Activated naive CD4-positive, alpha-beta T cell treated with anti-CD3 and anti-CD28 coated beads for 36 hours (primary cell): ENCODE results near the gene HSPA14. TPM values are rescaled to one million over a fixed set of nuclear protein-coding genes. Genes with fewer than 3 reads are reported as not detected.
"Not testable (repeated sequence)": the region's sequence is repeated elsewhere in the genome, so short reads cannot be mapped to it uniquely, and the experiment has no call there.

Source experiments
- CTCF ChIA-PET: fragments of 350-600 bp; sonication (Branson Sonifier 250); formaldehyde crosslinking; loops from one replicate; lab custom pipeline; 2021; ENCODE audit warnings: antibody characterized with exemption; lab: Charles Lee
- DNase-seq: peaks from one replicate; pipeline ENCODE4 v3.0.0-alpha.2; 2020
- H3K27ac Mint-ChIP-seq: one replicate; pipeline ENCODE4 v1.8.0; 2021; ENCODE audit warnings: mild to moderate bottlenecking, mixed read lengths
- H3K27me3 Mint-ChIP-seq: one replicate; pipeline ENCODE4 v1.8.0; 2021; ENCODE audit warnings: low read depth, mixed read lengths
- H3K36me3 Mint-ChIP-seq: one replicate; pipeline ENCODE4 v1.8.0; 2021; ENCODE audit warnings: low read depth, mixed read lengths
- H3K4me1 Mint-ChIP-seq: one replicate; pipeline ENCODE4 v1.8.0; 2021; ENCODE audit warnings: low read depth, mixed read lengths
- H3K4me3 Mint-ChIP-seq: one replicate; pipeline ENCODE4 v1.8.0; 2021; ENCODE audit warnings: mild to moderate bottlenecking, moderate library complexity, mixed read lengths
- H3K9me3 Mint-ChIP-seq: one replicate; pipeline ENCODE4 v1.8.0; 2021; ENCODE audit warnings: mixed read lengths
- intact Hi-C: fragments of 100-400 bp; cut with micrococcal nuclease; formaldehyde crosslinking; loops from one replicate; pipeline ENCODE4 v1.15.1; 2023
- total RNA-seq, 2 experiments: library from RNA; stranded (reverse); gene quantifications; one replicate each; pipeline ENCODE4 v1.2.3, GENCODE V29; 2021

The HSPA14 gene
- total RNA-seq, result 10 to 100 TPM; 28.1 to 29.9 TPM

- H3K4me1 Mint-ChIP-seq, result peaks cover 22% of the 10 kb centered on the region
- CTCF ChIA-PET, result interaction anchor here (0.7 to 3.2 kb wide), 13 partner anchors 66 to 652 kb away, joined by 3 to 11 read pairs (median 4); no protein-coding TSS in a partner anchor
Observed at GRCh38 chr10:14837757-14838581, at the start of gene HSPA14, which contains the start of the genes CDNF and MSANTD7. Gene HSPA14 (plus strand): TSS chr10:14838306. CDS start chr10:14838403, 97 bp downstream. Gene CDNF (minus strand): TSS chr10:14838037. CDS start chr10:14837946, 91 bp downstream. Gene MSANTD7 (plus strand): TSS chr10:14838306. CDS start chr10:14842285, 3,979 bp downstream.

GRCh38 chr10:14798636-14799035 lies 39.5 kb upstream of the HSPA14 start:
- no peak for DNase-seq
- intact Hi-C loops, result no loop called here
- Mint-ChIP-seq H3K4me1 (no peaks in the 10 kb centered on the region), H3K27me3 (no peaks in the 10 kb centered on the region), H3K9me3 (no peaks in the 10 kb centered on the region), H3K27ac (no peak overlapping the region), H3K4me3 (no peak overlapping the region), H3K36me3 (no peaks in the 10 kb centered on the region)
- CTCF ChIA-PET, result interaction anchor here (1.5 kb wide), 1 partner anchor 11 kb away, joined by 3 read pairs; no protein-coding TSS in a partner anchor

More at GRCh38 chr10:14837757-14838581, at the start of gene HSPA14, which contains the start of the genes CDNF and MSANTD7:
- H3K27me3 Mint-ChIP-seq, result no peaks in the 10 kb centered on the region
- H3K9me3 Mint-ChIP-seq, result no peaks in the 10 kb centered on the region
- H3K36me3 Mint-ChIP-seq, result peaks cover 26% of the 10 kb centered on the region
- peak; percentile 99 for DNase-seq
- H3K4me3 Mint-ChIP-seq, result peak within 1 kb of the TSS; percentile 92
- intact Hi-C loops, result loop anchor here (1.0 to 5.0 kb wide), 12 partner anchors 40 to 1051 kb away; partner anchors contain the start of genes DCLRE1C, MEIG1, RPP38 and SUV39H2
- peak within 1 kb of the TSS; percentile 93 for H3K27ac Mint-ChIP-seq

GRCh38 chr10:14800397-14800796 lies 37.7 kb upstream of the HSPA14 start:
- H3K4me3 Mint-ChIP-seq, result no peak overlapping the region
- CTCF ChIA-PET, result interaction anchor here (2.0 kb wide), 1 partner anchor 9 kb away, joined by 4 read pairs; no protein-coding TSS in a partner anchor
- intact Hi-C loops, result no loop called here
- no peaks in the 10 kb centered on the region for H3K36me3 Mint-ChIP-seq
- H3K27me3 Mint-ChIP-seq, result no peaks in the 10 kb centered on the region
- H3K4me1 Mint-ChIP-seq, result no peaks in the 10 kb centered on the region
- H3K9me3 Mint-ChIP-seq, result no peaks in the 10 kb centered on the region
- no peak for DNase-seq
- no peak overlapping the region for H3K27ac Mint-ChIP-seq

- no peak overlapping the region for H3K4me3 Mint-ChIP-seq
- H3K27me3 Mint-ChIP-seq, result no peaks in the 10 kb centered on the region
- H3K4me1 Mint-ChIP-seq, result no peaks in the 10 kb centered on the region
- H3K36me3 Mint-ChIP-seq, result no peaks in the 10 kb centered on the region
- H3K27ac Mint-ChIP-seq, result no peak overlapping the region
- no peaks in the 10 kb centered on the region for H3K9me3 Mint-ChIP-seq
- CTCF ChIA-PET, result interaction anchor here (0.6 kb wide), 1 partner anchor 183 kb away, joined by 4 read pairs; no protein-coding TSS in a partner anchor
- intact Hi-C loops, result no loop called here
- no peak for DNase-seq
Observed at GRCh38 chr10:14801723-14802122, 36.4 kb upstream of the HSPA14 start.

- Mint-ChIP-seq H3K4me3 (no peak overlapping the region), H3K9me3 (no peaks in the 10 kb centered on the region), H3K4me1 (no peaks in the 10 kb centered on the region), H3K27ac (no peak overlapping the region), H3K27me3 (no peaks in the 10 kb centered on the region), H3K36me3 (no peaks in the 10 kb centered on the region)
- CTCF ChIA-PET, result no interaction called here
- no peak for DNase-seq
- intact Hi-C loops, result no loop called here
Observed at GRCh38 chr10:14803827-14804226, 34.3 kb upstream of the HSPA14 start.

GRCh38 chr10:14806318-14806717 lies 31.8 kb upstream of the HSPA14 start:
- Mint-ChIP-seq H3K27me3 (no peaks in the 10 kb centered on the region), H3K36me3 (no peaks in the 10 kb centered on the region), H3K4me1 (peaks cover 8% of the 10 kb centered on the region), H3K9me3 (no peaks in the 10 kb centered on the region), H3K27ac (no peak overlapping the region), H3K4me3 (no peak overlapping the region)
- intact Hi-C loops, result no loop called here
- CTCF ChIA-PET, result no interaction called here
- DNase-seq, result no peak

GRCh38 chr10:14810969-14811953 lies 26.8 kb upstream of the HSPA14 start:
- intact Hi-C loops, result loop anchor here (1.0 to 5.0 kb wide), 4 partner anchors 146 to 209 kb away; no protein-coding TSS in a partner anchor
- CTCF ChIA-PET, result interaction anchor here (0.8 to 3.2 kb wide), 3 partner anchors 12 to 274 kb away, joined by 3 to 13 read pairs (median 8); no protein-coding TSS in a partner anchor
- no peaks in the 10 kb centered on the region for H3K9me3 Mint-ChIP-seq
- H3K36me3 Mint-ChIP-seq, result no peaks in the 10 kb centered on the region
- no peaks in the 10 kb centered on the region for H3K27me3 Mint-ChIP-seq
- H3K4me3 Mint-ChIP-seq, result no peak overlapping the region
- no peak overlapping the region for H3K27ac Mint-ChIP-seq
- peaks cover 24% of the 10 kb centered on the region for H3K4me1 Mint-ChIP-seq
- no peak for DNase-seq

- H3K4me3 Mint-ChIP-seq, result no peak overlapping the region
Observed at GRCh38 chr10:14812271-14812670, 25.8 kb upstream of the HSPA14 start.

GRCh38 chr10:14815681-14816080 lies 22.4 kb upstream of the HSPA14 start:
- no peaks in the 10 kb centered on the region for H3K36me3 Mint-ChIP-seq
- H3K27ac Mint-ChIP-seq, result no peak overlapping the region
- no peak overlapping the region for H3K4me3 Mint-ChIP-seq
- CTCF ChIA-PET, result no interaction called here
- no peak for DNase-seq
- intact Hi-C loops, result no loop called here
- peaks cover 22% of the 10 kb centered on the region for H3K4me1 Mint-ChIP-seq
- no peaks in the 10 kb centered on the region for H3K9me3 Mint-ChIP-seq
- no peaks in the 10 kb centered on the region for H3K27me3 Mint-ChIP-seq

More at GRCh38 chr10:14812271-14812670, 25.8 kb upstream of the HSPA14 start:
- Mint-ChIP-seq H3K27ac (no peak overlapping the region), H3K4me1 (peaks cover 24% of the 10 kb centered on the region), H3K27me3 (no peaks in the 10 kb centered on the region), H3K9me3 (no peaks in the 10 kb centered on the region), H3K36me3 (no peaks in the 10 kb centered on the region)
- intact Hi-C loops, result loop anchor here (5.0 kb wide), 1 partner anchor 210 kb away; no protein-coding TSS in a partner anchor
- no peak for DNase-seq
- CTCF ChIA-PET, result interaction anchor here (3.2 kb wide), 1 partner anchor 11 kb away, joined by 13 read pairs; no protein-coding TSS in a partner anchor

- CTCF ChIA-PET, DNase-seq, H3K36me3 Mint-ChIP-seq, H3K9me3 Mint-ChIP-seq, H3K27me3 Mint-ChIP-seq, H3K27ac Mint-ChIP-seq, intact Hi-C loops, H3K4me3 Mint-ChIP-seq: not testable (repeated sequence)
- peaks cover 12% of the 10 kb centered on the region for H3K4me1 Mint-ChIP-seq
Observed at GRCh38 chr10:14816717-14817116, 21.4 kb upstream of the HSPA14 start.

GRCh38 chr10:14820010-14820774 lies 17.9 kb upstream of the HSPA14 start:
- Mint-ChIP-seq H3K9me3 (no peaks in the 10 kb centered on the region), H3K27ac (no peak overlapping the region), H3K4me3 (no peak overlapping the region), H3K27me3 (no peaks in the 10 kb centered on the region), H3K36me3 (peaks cover 1% of the 10 kb centered on the region), H3K4me1 (peaks cover 3% of the 10 kb centered on the region)
- CTCF ChIA-PET, result interaction anchor here (0.7 to 1.1 kb wide), 3 partner anchors 96 to 343 kb away, joined by 3 read pairs; no protein-coding TSS in a partner anchor
- no peak for DNase-seq
- intact Hi-C loops, result no loop called here
